Adipocyte (in vitro differentiated cells): ENCODE results near the gene OR9Q1.

ENCODE experiments used
- DNase-seq: peaks from one replicate; pipeline ENCODE4 v3.0.0-alpha.2; 2015; ENCODE audit warnings: low read depth
- H3K27me3 ChIP-seq: replicated peaks from 2 replicates; pipeline ENCODE4 v1.7.0; 2013; ENCODE audit warnings: mild to moderate bottlenecking, low read length, moderate library complexity; ENCODE audit not compliant: control insufficient read depth, insufficient read depth
- H3K36me3 ChIP-seq: 2 replicates; pipeline ENCODE4 v1.7.0; 2013; ENCODE audit warnings: low read length, mild to moderate bottlenecking, moderate library complexity; ENCODE audit not compliant: control insufficient read depth, insufficient read depth, severe bottlenecking
- H3K4me1 ChIP-seq: 2 replicates; pipeline ENCODE4 v1.7.0; 2013; ENCODE audit warnings: mild to moderate bottlenecking, low read length, moderate library complexity; ENCODE audit not compliant: control insufficient read depth, insufficient read depth
- H3K4me3 ChIP-seq: 2 replicates; pipeline ENCODE4 v1.7.0; 2013; ENCODE audit warnings: mild to moderate bottlenecking, low read length, moderate library complexity
- H3K9ac ChIP-seq: 2 replicates; pipeline ENCODE4 v1.7.0; 2013; ENCODE audit warnings: mild to moderate bottlenecking, low read length, moderate library complexity
- H3K9me3 ChIP-seq: 2 replicates; pipeline ENCODE4 v1.7.0; 2013; ENCODE audit warnings: mild to moderate bottlenecking, low read length, moderate library complexity; ENCODE audit not compliant: control insufficient read depth

Gene OR9Q1

GRCh38 chr11:58039589-58039988 lies 15.9 kb downstream of the OR9Q1 start:
- no peak overlapping the region for H3K4me3 ChIP-seq
- no peak for DNase-seq
- H3K9me3 ChIP-seq: peaks cover 6% of the 10 kb centered on the region
- no peaks in the 10 kb centered on the region for H3K4me1 ChIP-seq
- H3K27me3 ChIP-seq: no peaks in the 10 kb centered on the region
- H3K9ac ChIP-seq: no peak overlapping the region
- H3K36me3 ChIP-seq: no peaks in the 10 kb centered on the region

- Histone ChIP-seq H3K4me1 (no peaks in the 10 kb centered on the region), H3K9me3 (no peaks in the 10 kb centered on the region), H3K4me3 (no peak overlapping the region), H3K9ac (no peak overlapping the region), H3K36me3 (no peaks in the 10 kb centered on the region), H3K27me3 (no peaks in the 10 kb centered on the region)
- no peak for DNase-seq
Measured at GRCh38 chr11:58043379-58043778, 19.7 kb downstream of the OR9Q1 start.

- DNase-seq: no peak
- H3K4me3 ChIP-seq: no peak overlapping the region
- H3K9me3 ChIP-seq: no peaks in the 10 kb centered on the region
- H3K4me1 ChIP-seq: no peaks in the 10 kb centered on the region
- no peaks in the 10 kb centered on the region for H3K36me3 ChIP-seq
- no peak overlapping the region for H3K9ac ChIP-seq
- no peaks in the 10 kb centered on the region for H3K27me3 ChIP-seq
Measured at GRCh38 chr11:58046231-58046630, 22.6 kb downstream of the OR9Q1 start.

- Histone ChIP-seq H3K4me1 (no peaks in the 10 kb centered on the region), H3K36me3 (no peaks in the 10 kb centered on the region), H3K4me3 (no peak overlapping the region), H3K9ac (no peak overlapping the region), H3K27me3 (no peaks in the 10 kb centered on the region), H3K9me3 (no peaks in the 10 kb centered on the region)
- no peak for DNase-seq
Measured at GRCh38 chr11:58047818-58048217, 24.1 kb downstream of the OR9Q1 start.

- no peak overlapping the region for H3K9ac ChIP-seq
- DNase-seq: no peak
- no peak overlapping the region for H3K4me3 ChIP-seq
- no peaks in the 10 kb centered on the region for H3K9me3 ChIP-seq
- H3K4me1 ChIP-seq: peaks cover 25% of the 10 kb centered on the region
- no peaks in the 10 kb centered on the region for H3K27me3 ChIP-seq
- H3K36me3 ChIP-seq: no peaks in the 10 kb centered on the region
Measured at GRCh38 chr11:58055806-58056401, 32.2 kb downstream of the OR9Q1 start.

- Histone ChIP-seq H3K9me3 (no peaks in the 10 kb centered on the region), H3K4me3 (no peak overlapping the region), H3K27me3 (no peaks in the 10 kb centered on the region), H3K36me3 (no peaks in the 10 kb centered on the region), H3K9ac (no peak overlapping the region), H3K4me1 (peaks cover 34% of the 10 kb centered on the region)
- DNase-seq: no peak
Measured at GRCh38 chr11:58057481-58057880, 33.8 kb downstream of the OR9Q1 start.

GRCh38 chr11:58058276-58059006 lies 34.8 kb downstream of the OR9Q1 start:
- no peaks in the 10 kb centered on the region for H3K36me3 ChIP-seq
- peaks cover 34% of the 10 kb centered on the region for H3K4me1 ChIP-seq
- peak overlapping the region; percentile 59 for H3K9ac ChIP-seq
- no peaks in the 10 kb centered on the region for H3K9me3 ChIP-seq
- DNase-seq: no peak
- peak overlapping the region; percentile 33 for H3K4me3 ChIP-seq
- no peaks in the 10 kb centered on the region for H3K27me3 ChIP-seq

- Histone ChIP-seq H3K9ac (peak overlapping the region; percentile 59), H3K27me3 (no peaks in the 10 kb centered on the region), H3K4me3 (no peak overlapping the region), H3K9me3 (no peaks in the 10 kb centered on the region), H3K4me1 (peaks cover 34% of the 10 kb centered on the region), H3K36me3 (no peaks in the 10 kb centered on the region)
- peak; percentile 10 for DNase-seq
Measured at GRCh38 chr11:58059007-58059350, 35.3 kb downstream of the OR9Q1 start.

- Histone ChIP-seq H3K27me3 (no peaks in the 10 kb centered on the region), H3K9ac (peak overlapping the region; percentile 67), H3K36me3 (no peaks in the 10 kb centered on the region), H3K4me3 (no peak overlapping the region), H3K4me1 (peaks cover 34% of the 10 kb centered on the region), H3K9me3 (no peaks in the 10 kb centered on the region)
- DNase-seq: no peak
Measured at GRCh38 chr11:58060535-58060934, 36.9 kb downstream of the OR9Q1 start.

- no peaks in the 10 kb centered on the region for H3K27me3 ChIP-seq
- peaks cover 34% of the 10 kb centered on the region for H3K4me1 ChIP-seq
- H3K4me3 ChIP-seq: no peak overlapping the region
- H3K36me3 ChIP-seq: no peaks in the 10 kb centered on the region
- DNase-seq: no peak
- peak overlapping the region; percentile 3 for H3K9ac ChIP-seq
- H3K9me3 ChIP-seq: no peaks in the 10 kb centered on the region
Measured at GRCh38 chr11:58060939-58061672, 37.4 kb downstream of the OR9Q1 start.

- Histone ChIP-seq H3K4me3 (no peak overlapping the region), H3K36me3 (no peaks in the 10 kb centered on the region), H3K27me3 (no peaks in the 10 kb centered on the region), H3K9me3 (no peaks in the 10 kb centered on the region), H3K4me1 (peaks cover 34% of the 10 kb centered on the region), H3K9ac (no peak overlapping the region)
- DNase-seq: no peak
Measured at GRCh38 chr11:58061813-58062212, 38.1 kb downstream of the OR9Q1 start.
